OCI-LY1 (cell line): ENCODE results near the gene CDYL2.
"Not testable (repeated sequence)": the region's sequence is repeated elsewhere in the genome, so short reads cannot be mapped to it uniquely, and the experiment has no call there.

ENCODE experiments used
- H2AFZ ChIP-seq: fragments of 200-600 bp; sonication (generic), shearing (Covaris generic); 2 replicates; pipeline ENCODE4 v1.6.0; 2014; ENCODE audit warnings: antibody characterized with exemption, mild to moderate bottlenecking, low read length
- H3F3A ChIP-seq: fragments of 200-600 bp; sonication (generic), shearing (Covaris generic); 2 replicates; pipeline ENCODE4 v1.6.0; 2014; ENCODE audit warnings: mild to moderate bottlenecking, antibody characterized with exemption, low read length, moderate library complexity; ENCODE audit not compliant: insufficient read depth
- H3K27ac ChIP-seq: fragments of 200-600 bp; sonication (generic); 2 replicates; pipeline ENCODE4 v1.5.1; 2014; ENCODE audit warnings: low read length, mixed run types, mild to moderate bottlenecking, low read depth; ENCODE audit not compliant: poor library complexity, severe bottlenecking
- H3K27me3 ChIP-seq: fragments of 200-600 bp; sonication (generic); 2 replicates; pipeline ENCODE4 v1.6.0; 2014; ENCODE audit warnings: antibody characterized with exemption, mild to moderate bottlenecking, low read length, moderate library complexity; ENCODE audit not compliant: insufficient read depth
- H3K36me3 ChIP-seq: fragments of 200-600 bp; sonication (generic); 2 replicates; pipeline ENCODE4 v1.6.1; 2014; ENCODE audit warnings: mild to moderate bottlenecking, antibody characterized with exemption, low read length, moderate library complexity, mixed read lengths; ENCODE audit not compliant: insufficient read depth
- H3K4me1 ChIP-seq: fragments of 200-600 bp; sonication (generic); 2 replicates; pipeline ENCODE4 v1.5.1; 2014; ENCODE audit warnings: mild to moderate bottlenecking, low read length, moderate library complexity; ENCODE audit not compliant: insufficient read depth, severe bottlenecking
- H3K4me2 ChIP-seq: fragments of 200-600 bp; sonication (generic), shearing (Covaris generic); 2 replicates; pipeline ENCODE4 v1.6.1; 2014; ENCODE audit warnings: low read length
- H3K4me3 ChIP-seq: fragments of 200-600 bp; sonication (generic); 2 replicates; pipeline ENCODE4 v1.5.1; 2014; ENCODE audit warnings: low read length, low read depth, mild to moderate bottlenecking, mixed read lengths; ENCODE audit not compliant: poor library complexity, severe bottlenecking
- H3K79me2 ChIP-seq: fragments of 200-600 bp; shearing (Covaris generic); 2 replicates; pipeline ENCODE4 v1.6.1; 2016; ENCODE audit warnings: mixed run types, low read length, mixed read lengths; ENCODE audit not compliant: insufficient read depth
- H3K9ac ChIP-seq: fragments of 200-600 bp; sonication (generic), shearing (Covaris generic); 2 replicates; pipeline ENCODE4 v1.6.1; 2014; ENCODE audit warnings: mild to moderate bottlenecking, low read length, mixed read lengths
- H3K9me2 ChIP-seq: fragments of 200-600 bp; sonication (generic), shearing (Covaris generic); 2 replicates; pipeline ENCODE4 v1.6.1; 2014; ENCODE audit warnings: low read depth, mild to moderate bottlenecking, low read length, mixed read lengths
- H3K9me3 ChIP-seq: fragments of 200-600 bp; shearing (Covaris generic); 2 replicates; pipeline ENCODE4 v1.6.1; 2014; ENCODE audit warnings: low read length, mixed read lengths
- H4K20me1 ChIP-seq: fragments of 200-600 bp; sonication (generic), shearing (Covaris generic); 2 replicates; pipeline ENCODE4 v1.6.0; 2016; ENCODE audit warnings: mild to moderate bottlenecking, low read length; ENCODE audit not compliant: insufficient read depth
- EZH2 ChIP-seq: fragments of 200-600 bp; sonication (generic), shearing (Covaris generic); IDR thresholded peaks from 2 replicates; pipeline ENCODE4 v1.8.0; 2017; ENCODE audit warnings: borderline replicate concordance, mixed run types, mild to moderate bottlenecking, antibody characterized with exemption, low read length, moderate library complexity, mixed read lengths
- TF ChIP-seq, protein P1 (sequence below): fragments of 200-600 bp; sonication (generic), shearing (Covaris generic); IDR thresholded peaks from 2 replicates; pipeline ENCODE4 v1.5.1; 2017; ENCODE audit warnings: mild to moderate bottlenecking, antibody characterized with exemption, low read length, moderate library complexity, mixed read lengths

The CDYL2 gene

DNA sequence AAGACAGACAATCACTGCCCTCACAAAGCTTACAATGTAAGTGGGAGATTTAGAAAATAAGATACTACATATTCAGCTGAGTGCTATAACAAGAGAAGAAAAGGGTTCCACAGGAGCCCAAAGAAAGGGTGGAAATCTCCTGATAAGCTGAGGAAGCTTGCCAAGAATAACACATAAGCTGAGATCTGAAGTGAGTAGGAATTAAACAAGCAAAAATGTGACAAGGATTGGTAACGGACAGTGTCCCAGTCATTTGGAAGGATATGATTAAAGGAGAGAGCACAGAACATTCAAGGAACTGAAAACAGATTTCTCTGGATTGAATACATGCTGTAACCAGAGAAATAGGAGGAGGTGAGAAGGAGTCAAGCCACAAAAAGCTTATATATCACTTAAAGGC, 13.0 kb downstream of the CDYL2 start:
- H3K4me3 ChIP-seq: no peak overlapping the region
- H3K9me3 ChIP-seq: no peaks in the 10 kb centered on the region
- no peaks in the 10 kb centered on the region for H3K9me2 ChIP-seq
- H3K9ac ChIP-seq: no peak overlapping the region
- H2AFZ ChIP-seq: no peak overlapping the region
- no peaks in the 10 kb centered on the region for H3F3A ChIP-seq
- TF ChIP-seq, protein P1, sequence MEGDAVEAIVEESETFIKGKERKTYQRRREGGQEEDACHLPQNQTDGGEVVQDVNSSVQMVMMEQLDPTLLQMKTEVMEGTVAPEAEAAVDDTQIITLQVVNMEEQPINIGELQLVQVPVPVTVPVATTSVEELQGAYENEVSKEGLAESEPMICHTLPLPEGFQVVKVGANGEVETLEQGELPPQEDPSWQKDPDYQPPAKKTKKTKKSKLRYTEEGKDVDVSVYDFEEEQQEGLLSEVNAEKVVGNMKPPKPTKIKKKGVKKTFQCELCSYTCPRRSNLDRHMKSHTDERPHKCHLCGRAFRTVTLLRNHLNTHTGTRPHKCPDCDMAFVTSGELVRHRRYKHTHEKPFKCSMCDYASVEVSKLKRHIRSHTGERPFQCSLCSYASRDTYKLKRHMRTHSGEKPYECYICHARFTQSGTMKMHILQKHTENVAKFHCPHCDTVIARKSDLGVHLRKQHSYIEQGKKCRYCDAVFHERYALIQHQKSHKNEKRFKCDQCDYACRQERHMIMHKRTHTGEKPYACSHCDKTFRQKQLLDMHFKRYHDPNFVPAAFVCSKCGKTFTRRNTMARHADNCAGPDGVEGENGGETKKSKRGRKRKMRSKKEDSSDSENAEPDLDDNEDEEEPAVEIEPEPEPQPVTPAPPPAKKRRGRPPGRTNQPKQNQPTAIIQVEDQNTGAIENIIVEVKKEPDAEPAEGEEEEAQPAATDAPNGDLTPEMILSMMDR: no peak
- no peak for TF ChIP-seq EZH2
- no peak overlapping the region for H3K27ac ChIP-seq
- no peaks in the 10 kb centered on the region for H3K4me1 ChIP-seq
- H3K36me3 ChIP-seq: no peaks in the 10 kb centered on the region
- no peak overlapping the region for H3K4me2 ChIP-seq
- no peaks in the 10 kb centered on the region for H4K20me1 ChIP-seq
- no peaks in the 10 kb centered on the region for H3K79me2 ChIP-seq
- H3K27me3 ChIP-seq: no peaks in the 10 kb centered on the region

DNA sequence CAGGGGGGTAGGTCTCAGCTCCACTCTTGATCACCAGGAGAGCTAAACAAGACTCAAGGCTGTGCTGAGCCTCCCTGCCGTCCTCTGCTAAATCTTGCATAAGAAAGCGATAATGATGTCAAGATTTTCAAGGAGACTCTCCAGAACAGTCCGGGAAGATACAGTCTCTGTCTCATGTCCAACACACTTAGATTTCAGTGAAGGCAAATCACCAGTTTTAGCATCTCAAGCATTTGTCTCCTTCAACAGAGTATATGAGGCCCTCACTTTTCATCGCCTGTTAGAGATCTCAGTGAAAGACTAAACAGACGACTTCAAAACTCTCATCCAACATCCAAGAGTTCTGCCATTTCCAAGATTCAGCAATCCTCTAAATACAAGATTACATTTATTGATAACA, 13.6 kb downstream of the CDYL2 start:
- H3K36me3 ChIP-seq: no peaks in the 10 kb centered on the region
- TF ChIP-seq EZH2: no peak
- TF ChIP-seq, protein P1: no peak
- no peaks in the 10 kb centered on the region for H3K9me3 ChIP-seq
- H3K9me2 ChIP-seq: no peaks in the 10 kb centered on the region
- H3K4me2 ChIP-seq: no peak overlapping the region
- no peaks in the 10 kb centered on the region for H3K4me1 ChIP-seq
- H3K4me3 ChIP-seq: no peak overlapping the region
- H3K27me3 ChIP-seq: no peaks in the 10 kb centered on the region
- no peak overlapping the region for H3K9ac ChIP-seq
- no peak overlapping the region for H2AFZ ChIP-seq
- no peaks in the 10 kb centered on the region for H3F3A ChIP-seq
- H4K20me1 ChIP-seq: no peaks in the 10 kb centered on the region
- H3K27ac ChIP-seq: no peak overlapping the region
- H3K79me2 ChIP-seq: no peaks in the 10 kb centered on the region

DNA sequence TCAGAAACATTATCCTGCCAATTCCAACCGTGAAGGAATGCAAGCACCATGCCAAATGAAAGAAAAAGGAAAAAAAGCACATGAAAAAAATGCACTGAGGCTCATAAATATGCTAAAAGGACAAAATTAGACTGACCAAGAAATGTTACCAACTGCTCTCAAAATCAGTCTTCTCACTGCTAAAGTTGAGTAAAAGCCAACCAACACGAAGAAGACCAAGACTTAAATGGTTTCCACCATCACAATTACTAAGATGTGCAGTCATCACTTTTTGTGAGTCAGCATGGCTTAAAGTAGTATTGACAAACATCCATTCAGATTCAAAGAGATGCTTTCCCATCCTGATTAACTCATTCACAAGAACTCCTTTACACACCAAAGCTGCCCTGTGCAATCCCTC, 16.4 kb downstream of the CDYL2 start:
- no peaks in the 10 kb centered on the region for H3K79me2 ChIP-seq

DNA sequence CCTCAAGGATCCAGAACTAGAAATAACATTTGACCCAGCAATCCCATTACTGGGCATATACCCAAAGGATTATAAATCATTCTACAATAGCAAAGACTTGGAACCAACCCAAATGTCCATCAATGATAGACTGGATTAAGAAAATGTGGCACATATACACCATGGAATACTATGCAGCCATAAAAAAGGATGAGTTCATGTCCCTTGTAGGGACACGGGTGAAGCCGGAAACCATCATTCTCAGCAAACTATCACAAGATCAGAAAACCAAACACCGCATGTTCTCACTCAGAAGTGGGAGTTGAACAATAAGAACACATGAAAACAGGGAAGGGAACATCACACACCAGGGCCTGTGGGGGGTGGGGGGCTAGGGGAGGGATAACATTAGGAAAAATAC, 17.8 kb downstream of the CDYL2 start:
- H3K9me2 ChIP-seq, H4K20me1 ChIP-seq, H2AFZ ChIP-seq, H3K9me3 ChIP-seq, H3F3A ChIP-seq, H3K4me3 ChIP-seq, H3K4me2 ChIP-seq, H3K27ac ChIP-seq, H3K79me2 ChIP-seq, H3K36me3 ChIP-seq, H3K9ac ChIP-seq, H3K27me3 ChIP-seq, H3K4me1 ChIP-seq: not testable (repeated sequence)

More for the DNA sequence above, 16.4 kb downstream of the CDYL2 start:
- H3K9me3 ChIP-seq: no peaks in the 10 kb centered on the region
- no peak overlapping the region for H3K4me3 ChIP-seq
- no peaks in the 10 kb centered on the region for H3K36me3 ChIP-seq
- no peak overlapping the region for H3K27ac ChIP-seq
- no peak overlapping the region for H3K9ac ChIP-seq
- H3K27me3 ChIP-seq: no peaks in the 10 kb centered on the region
- H4K20me1 ChIP-seq: no peaks in the 10 kb centered on the region
- no peak overlapping the region for H2AFZ ChIP-seq
- no peaks in the 10 kb centered on the region for H3F3A ChIP-seq
- no peaks in the 10 kb centered on the region for H3K9me2 ChIP-seq
- no peaks in the 10 kb centered on the region for H3K4me1 ChIP-seq
- H3K4me2 ChIP-seq: no peak overlapping the region
- TF ChIP-seq, protein P1: no peak
- TF ChIP-seq EZH2: no peak
